ES-I3 (cell line): Measurements from ENCODE around the gene KRT27.
"Not testable (repeated sequence)": the region's sequence is repeated elsewhere in the genome, so short reads cannot be mapped to it uniquely, and the experiment has no call there.

ENCODE experiments used
- H3K36me3 ChIP-seq: 2 replicates; pipeline ENCODE4 v1.6.1; 2013; ENCODE audit warnings: mild to moderate bottlenecking, low read length, control low read depth, moderate library complexity; ENCODE audit not compliant: insufficient read depth
- H3K4me1 ChIP-seq: 2 replicates; pipeline ENCODE4 v1.6.1; 2013; ENCODE audit warnings: mild to moderate bottlenecking, control low read depth, low read length; ENCODE audit not compliant: insufficient read depth
- H3K9ac ChIP-seq: 2 replicates; pipeline ENCODE4 v1.6.1; 2013; ENCODE audit warnings: low read depth, mild to moderate bottlenecking, low read length, moderate library complexity
- H3K9me3 ChIP-seq: 2 replicates; pipeline ENCODE4 v1.6.1; 2013; ENCODE audit warnings: mild to moderate bottlenecking, low read length, moderate library complexity; ENCODE audit not compliant: control insufficient read depth, insufficient read depth

Gene KRT27

GRCh38 chr17:40753804-40754203, 28.5 kb downstream of the KRT27 start:
- Histone ChIP-seq H3K36me3 (no peaks in the 10 kb centered on the region), H3K4me1 (no peaks in the 10 kb centered on the region), H3K9ac (no peak overlapping the region), H3K9me3 (no peaks in the 10 kb centered on the region)

- Histone ChIP-seq H3K9me3 (no peaks in the 10 kb centered on the region), H3K9ac (no peak overlapping the region), H3K4me1 (no peaks in the 10 kb centered on the region), H3K36me3 (no peaks in the 10 kb centered on the region)
These were observed 31.3 kb downstream of the KRT27 start for GRCh38 chr17:40751065-40751464.

GRCh38 chr17:40750391-40750790, 32.0 kb downstream of the KRT27 start:
- Histone ChIP-seq H3K9ac (no peak overlapping the region), H3K9me3 (no peaks in the 10 kb centered on the region)

GRCh38 chr17:40748666-40749065, 33.7 kb downstream of the KRT27 start:
- H3K9me3 ChIP-seq, H3K36me3 ChIP-seq, H3K4me1 ChIP-seq, H3K9ac ChIP-seq: not testable (repeated sequence)

More at GRCh38 chr17:40750391-40750790, 32.0 kb downstream of the KRT27 start:
- H3K4me1 ChIP-seq = no peaks in the 10 kb centered on the region
- no peaks in the 10 kb centered on the region for H3K36me3 ChIP-seq

- H3K4me1 ChIP-seq = no peaks in the 10 kb centered on the region
- H3K9ac ChIP-seq = no peak overlapping the region
- H3K9me3 ChIP-seq = no peaks in the 10 kb centered on the region
- no peaks in the 10 kb centered on the region for H3K36me3 ChIP-seq
These were observed 43.8 kb downstream of the KRT27 start for GRCh38 chr17:40738553-40738952.

- Histone ChIP-seq H3K9me3 (no peaks in the 10 kb centered on the region), H3K4me1 (no peaks in the 10 kb centered on the region), H3K36me3 (no peaks in the 10 kb centered on the region), H3K9ac (no peak overlapping the region)
These were observed 47.3 kb downstream of the KRT27 start for GRCh38 chr17:40735016-40735415.

- Histone ChIP-seq H3K36me3 (no peaks in the 10 kb centered on the region), H3K9ac (no peak overlapping the region), H3K4me1 (no peaks in the 10 kb centered on the region), H3K9me3 (no peaks in the 10 kb centered on the region)
These were observed 48.3 kb downstream of the KRT27 start for GRCh38 chr17:40734018-40734417.

GRCh38 chr17:40730970-40731369, 51.4 kb downstream of the KRT27 start:
- no peaks in the 10 kb centered on the region for H3K4me1 ChIP-seq
- no peaks in the 10 kb centered on the region for H3K36me3 ChIP-seq
- no peaks in the 10 kb centered on the region for H3K9me3 ChIP-seq

GRCh38 chr17:40727447-40728231, 54.7 kb downstream of the KRT27 start:
- no peaks in the 10 kb centered on the region for H3K36me3 ChIP-seq
- H3K9me3 ChIP-seq = no peaks in the 10 kb centered on the region
- H3K4me1 ChIP-seq = no peaks in the 10 kb centered on the region
- no peak overlapping the region for H3K9ac ChIP-seq

More at GRCh38 chr17:40730970-40731369, 51.4 kb downstream of the KRT27 start:
- H3K9ac ChIP-seq = no peak overlapping the region

- no peak overlapping the region for H3K9ac ChIP-seq
- no peaks in the 10 kb centered on the region for H3K9me3 ChIP-seq
These were observed 55.4 kb downstream of the KRT27 start for GRCh38 chr17:40726919-40727318.

More at GRCh38 chr17:40726919-40727318, 55.4 kb downstream of the KRT27 start:
- no peaks in the 10 kb centered on the region for H3K36me3 ChIP-seq
- H3K4me1 ChIP-seq = no peaks in the 10 kb centered on the region
